ENCODE measurements around the gene TGM3. TPM values are rescaled to one million over a fixed set of nuclear protein-coding genes. Genes with fewer than 3 reads are reported as not detected.

TGM3 gene
- total RNA-seq, 1 donor from 2014 or later = not detected

- DNase-seq (ENCODE audit: low read depth in 2 of 2) = no peak
Observed at GRCh38 chr20:2283706-2284423, 11.9 kb upstream of the TGM3 start.

GRCh38 chr20:2285193-2285592, 10.6 kb upstream of the TGM3 start:
- DNase-seq (ENCODE audit: low read depth in 2 of 2) = peak in 1 of 2 donors; percentile 46

GRCh38 chr20:2285613-2286012, 10.2 kb upstream of the TGM3 start:
- peak in 1 of 2 donors; percentile 70 for DNase-seq (ENCODE audit: low read depth in 2 of 2)

- no peak for DNase-seq (ENCODE audit: low read depth in 2 of 2)
Observed at GRCh38 chr20:2287504-2287903, 8.3 kb upstream of the TGM3 start.

- DNase-seq (ENCODE audit: low read depth in 2 of 2) = peak; percentile 22 to 69
Observed at GRCh38 chr20:2289475-2289874, 6.3 kb upstream of the TGM3 start.

- DNase-seq (ENCODE audit: low read depth in 2 of 2) = no peak
Observed at GRCh38 chr20:2290486-2290885, 5.3 kb upstream of the TGM3 start.

- no peak for DNase-seq (ENCODE audit: low read depth in 2 of 2)
Observed at GRCh38 chr20:2292416-2293110, 3.2 kb upstream of the TGM3 start.

GRCh38 chr20:2293486-2293885, 2.3 kb upstream of the TGM3 start:
- DNase-seq (ENCODE audit: low read depth in 2 of 2) = no peak

- DNase-seq (ENCODE audit: low read depth in 2 of 2) = no peak
Observed at GRCh38 chr20:2293971-2294370, 1.8 kb upstream of the TGM3 start.

GRCh38 chr20:2295286-2295685, 515 bp upstream of the TGM3 start:
- no peak for DNase-seq (ENCODE audit: low read depth in 2 of 2)

GRCh38 chr20:2296524-2297356, 939 bp downstream of the TGM3 start:
- no peak for DNase-seq (ENCODE audit: low read depth in 2 of 2)

- no peak for DNase-seq (ENCODE audit: low read depth in 2 of 2)
Observed at GRCh38 chr20:2297357-2297728, 1.5 kb downstream of the TGM3 start.

- no peak for DNase-seq (ENCODE audit: low read depth in 2 of 2)
Observed at GRCh38 chr20:2298116-2298515, 2.3 kb downstream of the TGM3 start.

GRCh38 chr20:2298701-2299100, 2.9 kb downstream of the TGM3 start:
- DNase-seq (ENCODE audit: low read depth in 2 of 2) = no peak

- DNase-seq (ENCODE audit: low read depth in 2 of 2) = no peak
Observed at GRCh38 chr20:2299301-2299700, 3.5 kb downstream of the TGM3 start.

GRCh38 chr20:2300002-2300401, 4.2 kb downstream of the TGM3 start:
- no peak for DNase-seq (ENCODE audit: low read depth in 2 of 2)

- no peak for DNase-seq (ENCODE audit: low read depth in 2 of 2)
Observed at GRCh38 chr20:2300420-2300819, 4.6 kb downstream of the TGM3 start.

GRCh38 chr20:2301164-2301622, 5.4 kb downstream of the TGM3 start:
- peak in 1 of 2 donors; percentile 13 for DNase-seq (ENCODE audit: low read depth in 2 of 2)

GRCh38 chr20:2302384-2303060, 6.7 kb downstream of the TGM3 start:
- no peak for DNase-seq (ENCODE audit: low read depth in 2 of 2)

GRCh38 chr20:2303673-2304072, 7.9 kb downstream of the TGM3 start:
- DNase-seq (ENCODE audit: low read depth in 2 of 2) = no peak

- no peak for DNase-seq (ENCODE audit: low read depth in 2 of 2)
Observed at GRCh38 chr20:2304180-2304579, 8.4 kb downstream of the TGM3 start.

- DNase-seq (ENCODE audit: low read depth in 2 of 2) = no peak
Observed at GRCh38 chr20:2305029-2305428, 9.2 kb downstream of the TGM3 start.

All from lung microvascular endothelial cell (primary cell).